IMR-90 (cell line): ENCODE results near the gene TENM4. TPM values are rescaled to one million over a fixed set of nuclear protein-coding genes. Genes with fewer than 3 reads are reported as not detected.

Experiments used
- ATAC-seq: fragments of 200-7000 bp; cut with Tn5 transposase; 2 replicates; pipeline ENCODE4 v1.9.1; 2020; ENCODE audit warnings: low read depth, mild to moderate bottlenecking, moderate library complexity
- BruUV-seq: library from RNA; stranded (reverse); fragments of 400-500 nt; replicated peaks from 2 replicates; lab custom pipeline; 2021; lab: Mats Ljungman, UMichigan
- CTCF ChIA-PET: fragments of 300-600 bp; formaldehyde crosslinking; extraction: SDS; loops from one replicate; lab custom pipeline; 2021; ENCODE audit warnings: antibody characterized with exemption; lab: Yijun Ruan, JAX
- POLR2A ChIA-PET: fragments of 300-600 bp; sonication (Branson Sonifier 250); formaldehyde crosslinking; loops from one replicate; lab custom pipeline; 2022; ENCODE audit warnings: antibody characterized with exemption; ENCODE audit not compliant: unreplicated experiment; lab: Charles Lee
- DNase-seq: peaks from one replicate; pipeline ENCODE4 v3.0.0; 2013
- H2AFZ ChIP-seq: replicated peaks from 2 replicates; pipeline ENCODE3; 2013; ENCODE audit warnings: low read length, mild to moderate bottlenecking; ENCODE audit not compliant: poor library complexity
- H2AK5ac ChIP-seq: 2 replicates; pipeline ENCODE4 v1.6.1; 2013; ENCODE audit warnings: low read depth, low read length, inconsistent platforms
- H2AK9ac ChIP-seq: replicated peaks from 2 replicates; pipeline ENCODE3; 2013; ENCODE audit warnings: mild to moderate bottlenecking, low read depth, low read length, moderate library complexity; ENCODE audit not compliant: poor library complexity
- H2BK120ac ChIP-seq: 2 replicates; pipeline ENCODE4 v1.6.1; 2013; ENCODE audit warnings: low read depth, low read length, inconsistent platforms
- H2BK15ac ChIP-seq: 3 replicates; pipeline ENCODE4 v1.6.1; 2013; ENCODE audit warnings: low read depth, low read length, inconsistent platforms
- H2BK20ac ChIP-seq: 2 replicates; pipeline ENCODE4 v1.6.1; 2013; ENCODE audit warnings: low read depth, mild to moderate bottlenecking, inconsistent platforms, low read length, moderate library complexity
- H2BK5ac ChIP-seq: 2 replicates; pipeline ENCODE4 v1.6.1; 2013; ENCODE audit warnings: mild to moderate bottlenecking, low read depth, low read length, inconsistent platforms; ENCODE audit not compliant: poor library complexity, severe bottlenecking
- H3K14ac ChIP-seq: replicated peaks from 2 replicates; pipeline ENCODE4 v1.6.1; 2013; ENCODE audit warnings: low read depth, low read length, inconsistent platforms
- H3K18ac ChIP-seq: 2 replicates; pipeline ENCODE4 v1.6.1; 2013; ENCODE audit warnings: low read depth, low read length, control low read depth
- H3K23ac ChIP-seq: 2 replicates; pipeline ENCODE4 v1.6.1; 2013; ENCODE audit warnings: low read depth, low read length, inconsistent platforms
- H3K27ac ChIP-seq: 2 replicates; pipeline ENCODE4 v1.5.1; 2013; ENCODE audit warnings: mild to moderate bottlenecking, control low read depth, low read length; ENCODE audit not compliant: insufficient read depth
- H3K27me3 ChIP-seq: 2 replicates; pipeline ENCODE4 v1.6.1; 2013; ENCODE audit warnings: low read length; ENCODE audit not compliant: control insufficient read depth, insufficient read depth
- H3K36me3 ChIP-seq: 2 replicates; pipeline ENCODE4 v1.6.1; 2013; ENCODE audit warnings: low read length, mixed read lengths; ENCODE audit not compliant: control insufficient read depth, insufficient read depth
- H3K4ac ChIP-seq: 2 replicates; pipeline ENCODE4 v1.6.1; 2013; ENCODE audit warnings: low read depth, low read length, inconsistent platforms
- H3K4me1 ChIP-seq: 2 replicates; pipeline ENCODE4 v1.6.1; 2013; ENCODE audit warnings: low read length, mixed read lengths; ENCODE audit not compliant: control insufficient read depth, insufficient read depth
- H3K4me2 ChIP-seq: 2 replicates; pipeline ENCODE4 v1.6.1; 2013; ENCODE audit warnings: low read depth, mild to moderate bottlenecking, control low read depth, low read length, moderate library complexity
- H3K4me3 ChIP-seq: 2 replicates; pipeline ENCODE4 v1.5.1; 2013; ENCODE audit warnings: low read depth, mild to moderate bottlenecking, control low read depth, low read length, moderate library complexity; ENCODE audit not compliant: insufficient read depth
- H3K56ac ChIP-seq: 2 replicates; pipeline ENCODE4 v1.6.1; 2013; ENCODE audit warnings: low read length, inconsistent platforms; ENCODE audit not compliant: insufficient read depth; ENCODE audit errors: extremely low read depth
- H3K79me1 ChIP-seq, 2 experiments: 2 replicates each; pipeline ENCODE4 v1.6.1; 2013; ENCODE audit warnings: low read length in 2 of 2, inconsistent platforms in 1 of 2, low read depth in 1 of 2
- H3K9ac ChIP-seq: 2 replicates; pipeline ENCODE4 v1.6.1; 2013; ENCODE audit warnings: low read depth, low read length, control low read depth
- H3K9me1 ChIP-seq: 2 replicates; pipeline ENCODE4 v1.6.1; 2013; ENCODE audit warnings: low read length, inconsistent platforms; ENCODE audit not compliant: insufficient read depth
- H3K9me3 ChIP-seq: 2 replicates; pipeline ENCODE4 v1.6.1; 2013; ENCODE audit warnings: low read length; ENCODE audit not compliant: control insufficient read depth, insufficient read depth
- H4K20me1 ChIP-seq: 2 replicates; pipeline ENCODE4 v1.6.1; 2013; ENCODE audit warnings: low read length, inconsistent platforms; ENCODE audit not compliant: insufficient read depth
- H4K5ac ChIP-seq: 2 replicates; pipeline ENCODE4 v1.6.1; 2013; ENCODE audit warnings: mild to moderate bottlenecking, low read depth, low read length, control low read depth
- H4K8ac ChIP-seq, 2 experiments: 2 replicates each; pipeline ENCODE4 v1.6.1; 2013; ENCODE audit warnings: low read depth in 2 of 2, low read length in 2 of 2, control low read depth in 1 of 2, inconsistent platforms in 1 of 2
- H4K91ac ChIP-seq: 2 replicates; pipeline ENCODE4 v1.6.1; 2013; ENCODE audit warnings: low read depth, low read length, inconsistent platforms; ENCODE audit not compliant: insufficient read depth
- BHLHE40 ChIP-seq: fragments of 150-350 bp; IDR thresholded peaks from 2 replicates; pipeline ENCODE4 v1.6.1; 2016; ENCODE audit warnings: mild to moderate bottlenecking, low read depth, low read length
- CEBPB ChIP-seq: IDR thresholded peaks from 2 replicates; pipeline ENCODE4 v1.6.1; 2012; ENCODE audit warnings: low read depth, low read length, improper control_type of control experiment
- CHD1 ChIP-seq: IDR thresholded peaks from 2 replicates; pipeline ENCODE4 v1.6.1; 2012; ENCODE audit warnings: low read depth, low read length, improper control_type of control experiment
- FOS ChIP-seq: fragments of 150-350 bp; IDR thresholded peaks from 2 replicates; pipeline ENCODE4 v1.6.1; 2016; ENCODE audit warnings: low read depth, low read length
- MAFK ChIP-seq: IDR thresholded peaks from 2 replicates; pipeline ENCODE4 v1.6.1; 2012; ENCODE audit warnings: low read depth, low read length, improper control_type of control experiment
- MAZ ChIP-seq: IDR thresholded peaks from 2 replicates; pipeline ENCODE4 v1.6.1; 2012; ENCODE audit warnings: low read depth, mild to moderate bottlenecking, low read length, improper control_type of control experiment, moderate library complexity, borderline replicate concordance
- MXI1 ChIP-seq: IDR thresholded peaks from 2 replicates; pipeline ENCODE4 v1.6.1; 2012; ENCODE audit warnings: low read depth, mild to moderate bottlenecking, low read length, moderate library complexity, borderline replicate concordance
- NFE2L2 ChIP-seq: fragments of 150-350 bp; IDR thresholded peaks from 2 replicates; pipeline ENCODE4 v1.6.1; 2016; ENCODE audit warnings: low read depth, mild to moderate bottlenecking, low read length
- POLR2A ChIP-seq: IDR thresholded peaks from 2 replicates; pipeline ENCODE4 v1.6.1; 2012; ENCODE audit warnings: mild to moderate bottlenecking, low read depth, low read length
- RCOR1 ChIP-seq: IDR thresholded peaks from 2 replicates; pipeline ENCODE4 v1.6.1; 2012; ENCODE audit warnings: mild to moderate bottlenecking, low read length, improper control_type of control experiment; ENCODE audit not compliant: insufficient replicate concordance
- RFX5 ChIP-seq: IDR thresholded peaks from 2 replicates; pipeline ENCODE4 v1.8.0; 2012; ENCODE audit warnings: low read depth, mild to moderate bottlenecking, low read length, moderate library complexity
- SMC3 ChIP-seq: fragments of 150-350 bp; IDR thresholded peaks from 2 replicates; pipeline ENCODE4 v1.6.1; 2016; ENCODE audit warnings: low read depth, mild to moderate bottlenecking, antibody characterized with exemption, low read length, moderate library complexity
- WGBS, 2 experiments: methylation state at CpG; one replicate each; pipeline versions ENCODE4 v1.1.5 to v1.1.7; 2013; ENCODE audit warnings: missing lambda C conversion rate in 2 of 2; ENCODE audit not compliant: insufficient read length in 1 of 2; ENCODE audit errors: extremely low coverage in 2 of 2; 5-methylcytosine and 5-hydroxymethylcytosine counted together
- dilution Hi-C: fragments of 300-500 bp; cut with HindIII; formaldehyde crosslinking; loops from one replicate; pipeline ENCODE4 v1.14.3; 2018; ENCODE audit warnings: low sequenced_read_pairs; ENCODE audit not compliant: unreplicated experiment
- in situ Hi-C: fragments of 300-500 bp; cut with MboI; formaldehyde crosslinking; loops from 3 replicates; pipeline ENCODE4 v1.14.3; 2019; ENCODE audit warnings: low sequenced_read_pairs, inconsistent platforms, mixed read lengths
- intact Hi-C: fragments of 100-400 bp; cut with micrococcal nuclease; formaldehyde crosslinking; loops from 2 replicates; pipeline ENCODE4 v1.10.0; 2022
- polyA plus RNA-seq, 3 experiments: library from polyadenylated mRNA; depleted of rRNA; stranded (reverse); fragments of >200 nt; gene quantifications; 2 replicates each; pipeline ENCODE4 v1.2.3, GENCODE V29; 2012; ENCODE audit warnings: low replicate concordance in 1 of 3
- total RNA-seq: library from RNA; depleted of rRNA; stranded (reverse); fragments of >200 nt; gene quantifications from 2 replicates; pipeline ENCODE4 v1.2.3, GENCODE V29; 2012
- TF ChIP-seq, protein P1 (sequence below): fragments of 150-350 bp; IDR thresholded peaks from 2 replicates; pipeline ENCODE4 v1.6.1; 2016; ENCODE audit warnings: low read depth, mild to moderate bottlenecking, low read length, moderate library complexity, borderline replicate concordance
- TF ChIP-seq, protein P2 (sequence below): fragments of 150-350 bp; IDR thresholded peaks from 2 replicates; pipeline ENCODE4 v1.6.1; 2017; ENCODE audit warnings: mild to moderate bottlenecking, antibody characterized with exemption, low read length, low read depth
- TF ChIP-seq, protein P3 (sequence below): conservative IDR thresholded peaks from 2 replicates; pipeline ENCODE4 v1.5.1; 2012; ENCODE audit warnings: mild to moderate bottlenecking, low read depth, low read length, improper control_type of control experiment

The TENM4 gene
- total and polyA plus RNA-seq, 2 of the 4 experiments (the other 2 are of a cell fraction), result 7.4 to 9.0 TPM

DNA sequence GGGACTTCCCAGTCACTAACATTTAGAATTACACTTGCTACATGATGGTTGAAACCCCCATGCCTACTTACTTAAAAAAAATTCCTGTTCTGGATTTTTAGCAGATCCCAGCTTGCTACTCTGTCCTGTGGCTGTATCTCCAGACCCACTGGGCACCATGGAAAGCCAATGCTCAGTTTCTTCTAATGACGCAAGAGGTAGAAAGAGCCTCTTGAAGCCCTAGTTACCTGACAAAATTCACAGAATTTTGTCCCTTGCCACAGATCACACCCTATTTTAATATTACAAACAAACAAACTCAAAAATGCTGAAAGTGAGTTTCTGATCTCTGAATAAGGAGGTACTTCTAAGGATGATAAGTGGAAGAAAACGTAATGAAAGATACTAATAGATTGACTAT, 24.3 kb upstream of the TENM4 start:
- Histone ChIP-seq H2BK120ac (no peak overlapping the region), H3K4me1 (peaks cover 1% of the 10 kb centered on the region; the same call in 1 of the 2 replicates), H3K9ac (no peak overlapping the region), H3K4me3 (no peak overlapping the region), H3K27ac (no peak overlapping the region), H3K14ac (no peak overlapping the region), H4K20me1 (no peaks in the 10 kb centered on the region), H3K18ac (no peak overlapping the region), H2AK5ac (no peak overlapping the region), H2AK9ac (no peak overlapping the region), H3K36me3 (no peaks in the 10 kb centered on the region), H4K5ac (no peak overlapping the region), H2BK15ac (no peak overlapping the region), H4K91ac (no peak overlapping the region), H3K9me3 (no peaks in the 10 kb centered on the region), H3K4ac (no peak overlapping the region), H2AFZ (no peak overlapping the region), H3K27me3 (peaks cover 3% of the 10 kb centered on the region; the same call in 1 of the 2 replicates), H3K23ac (no peak overlapping the region), H3K4me2 (no peak overlapping the region), H3K9me1 (no peaks in the 10 kb centered on the region), H3K56ac (no peak overlapping the region), H2BK20ac (no peak overlapping the region), H3K79me1 (no peaks in the 10 kb centered on the region), H4K8ac (no peak overlapping the region), H2BK5ac (no peak overlapping the region)
- intact Hi-C loops (no loop called here), dilution Hi-C loops (no loop called here), in situ Hi-C loops (no loop called here)
- TF ChIP-seq, protein P1, sequence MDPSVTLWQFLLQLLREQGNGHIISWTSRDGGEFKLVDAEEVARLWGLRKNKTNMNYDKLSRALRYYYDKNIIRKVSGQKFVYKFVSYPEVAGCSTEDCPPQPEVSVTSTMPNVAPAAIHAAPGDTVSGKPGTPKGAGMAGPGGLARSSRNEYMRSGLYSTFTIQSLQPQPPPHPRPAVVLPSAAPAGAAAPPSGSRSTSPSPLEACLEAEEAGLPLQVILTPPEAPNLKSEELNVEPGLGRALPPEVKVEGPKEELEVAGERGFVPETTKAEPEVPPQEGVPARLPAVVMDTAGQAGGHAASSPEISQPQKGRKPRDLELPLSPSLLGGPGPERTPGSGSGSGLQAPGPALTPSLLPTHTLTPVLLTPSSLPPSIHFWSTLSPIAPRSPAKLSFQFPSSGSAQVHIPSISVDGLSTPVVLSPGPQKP, result no peak
- TF ChIP-seq CHD1, result no peak
- no peak for TF ChIP-seq POLR2A
- TF ChIP-seq NFE2L2, result no peak
- no peak for TF ChIP-seq RCOR1
- TF ChIP-seq MAFK, result no peak
- no peak for TF ChIP-seq FOS
- no peak for TF ChIP-seq MAZ
- TF ChIP-seq MXI1, result no peak
- TF ChIP-seq, protein P2, sequence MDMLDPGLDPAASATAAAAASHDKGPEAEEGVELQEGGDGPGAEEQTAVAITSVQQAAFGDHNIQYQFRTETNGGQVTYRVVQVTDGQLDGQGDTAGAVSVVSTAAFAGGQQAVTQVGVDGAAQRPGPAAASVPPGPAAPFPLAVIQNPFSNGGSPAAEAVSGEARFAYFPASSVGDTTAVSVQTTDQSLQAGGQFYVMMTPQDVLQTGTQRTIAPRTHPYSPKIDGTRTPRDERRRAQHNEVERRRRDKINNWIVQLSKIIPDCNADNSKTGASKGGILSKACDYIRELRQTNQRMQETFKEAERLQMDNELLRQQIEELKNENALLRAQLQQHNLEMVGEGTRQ, result no peak
- TF ChIP-seq SMC3, result no peak
- no peak for TF ChIP-seq BHLHE40
- TF ChIP-seq CEBPB, result no peak
- no peak for TF ChIP-seq RFX5
- TF ChIP-seq, protein P3, sequence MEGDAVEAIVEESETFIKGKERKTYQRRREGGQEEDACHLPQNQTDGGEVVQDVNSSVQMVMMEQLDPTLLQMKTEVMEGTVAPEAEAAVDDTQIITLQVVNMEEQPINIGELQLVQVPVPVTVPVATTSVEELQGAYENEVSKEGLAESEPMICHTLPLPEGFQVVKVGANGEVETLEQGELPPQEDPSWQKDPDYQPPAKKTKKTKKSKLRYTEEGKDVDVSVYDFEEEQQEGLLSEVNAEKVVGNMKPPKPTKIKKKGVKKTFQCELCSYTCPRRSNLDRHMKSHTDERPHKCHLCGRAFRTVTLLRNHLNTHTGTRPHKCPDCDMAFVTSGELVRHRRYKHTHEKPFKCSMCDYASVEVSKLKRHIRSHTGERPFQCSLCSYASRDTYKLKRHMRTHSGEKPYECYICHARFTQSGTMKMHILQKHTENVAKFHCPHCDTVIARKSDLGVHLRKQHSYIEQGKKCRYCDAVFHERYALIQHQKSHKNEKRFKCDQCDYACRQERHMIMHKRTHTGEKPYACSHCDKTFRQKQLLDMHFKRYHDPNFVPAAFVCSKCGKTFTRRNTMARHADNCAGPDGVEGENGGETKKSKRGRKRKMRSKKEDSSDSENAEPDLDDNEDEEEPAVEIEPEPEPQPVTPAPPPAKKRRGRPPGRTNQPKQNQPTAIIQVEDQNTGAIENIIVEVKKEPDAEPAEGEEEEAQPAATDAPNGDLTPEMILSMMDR, result no peak
- DNase-seq (no peak), ATAC-seq (no peak)
- no TSS peak for BruUV-seq
- CTCF ChIA-PET, result no interaction called here
- POLR2A ChIA-PET, result no interaction called here
- WGBS, 2 experiments, result no CpG with 5 or more reads among the region's 2 CpGs
